HG03575 (cell line): ENCODE measurements around the gene BCL2L12.
A peak's percentile ranks its signal among the peaks of the same experiment; 100 is the strongest.

Source experiments
- ATAC-seq: cut with Tn5 transposase; IDR thresholded peaks from one replicate; pipeline ENCODE4 v1.9.1; 2021; ENCODE audit not compliant: unreplicated experiment, insufficient number of reproducible peaks, low FRiP score; ENCODE audit errors: extremely low read depth

BCL2L12 gene

GRCh38 chr19:49658566-49659442 is 6.9 kb upstream of the BCL2L12 start:
- ATAC-seq, result no peak

- no peak for ATAC-seq
These were observed 5.3 kb upstream of the BCL2L12 start for GRCh38 chr19:49660338-49660961.

- no peak for ATAC-seq
These were observed 3.7 kb upstream of the BCL2L12 start for GRCh38 chr19:49662011-49662410.

- no peak for ATAC-seq
These were observed 2.5 kb upstream of the BCL2L12 start for GRCh38 chr19:49663224-49663623.

- ATAC-seq, result no peak
These were observed 1.3 kb upstream of the BCL2L12 start for GRCh38 chr19:49664171-49665035.

- ATAC-seq, result no peak
These were observed 740 bp upstream of the BCL2L12 start for GRCh38 chr19:49665036-49665350.

- no peak for ATAC-seq
These were observed 349 bp downstream of the BCL2L12 start for GRCh38 chr19:49666120-49666444.

GRCh38 chr19:49667473-49667872 is 1.7 kb downstream of the BCL2L12 start:
- ATAC-seq, result no peak

GRCh38 chr19:49669516-49669915 is 3.8 kb downstream of the BCL2L12 start:
- no peak for ATAC-seq

GRCh38 chr19:49672131-49672919 is 6.6 kb downstream of the BCL2L12 start:
- no peak for ATAC-seq

- peak; percentile 19 for ATAC-seq
These were observed 10.5 kb downstream of the BCL2L12 start for GRCh38 chr19:49676136-49676783.

GRCh38 chr19:49676784-49677230 is 11.1 kb downstream of the BCL2L12 start:
- ATAC-seq, result peak; percentile 25

GRCh38 chr19:49677231-49677900 is 11.6 kb downstream of the BCL2L12 start, which contains the start of gene PRMT1:
Gene PRMT1, plus strand, starts transcription at chr19:49677271. Its CDS starts 10 bp downstream, at chr19:49677281.
- no peak for ATAC-seq

GRCh38 chr19:49677901-49678674 is 12.4 kb downstream of the BCL2L12 start:
- ATAC-seq, result no peak

GRCh38 chr19:49678985-49679770 is 13.4 kb downstream of the BCL2L12 start:
- ATAC-seq, result no peak

- ATAC-seq, result no peak
These were observed 14.2 kb downstream of the BCL2L12 start for GRCh38 chr19:49679771-49680413.
